HepG2 (cell line): Measurements from ENCODE around the gene CIAO2B. TPM values are rescaled to one million over a fixed set of nuclear protein-coding genes. Genes with fewer than 3 reads are reported as not detected.
A peak's percentile ranks its signal among the peaks of the same experiment; 100 is the strongest.

ENCODE experiments used
- CEBPG ChIP-seq: IDR thresholded peaks from 2 replicates; pipeline ENCODE4 v1.6.1; 2016
- GATAD2A ChIP-seq: IDR thresholded peaks from 2 replicates; pipeline ENCODE4 v1.6.1; 2016
- KDM3A ChIP-seq: IDR thresholded peaks from 2 replicates; pipeline ENCODE4 v1.6.1; 2018; ENCODE audit warnings: low read depth, missing compliant biosample characterization
- NCOA2 ChIP-seq: sonication (generic); formaldehyde crosslinking; IDR thresholded peaks from 2 replicates; pipeline ENCODE4 v1.8.0; 2022; ENCODE audit warnings: inconsistent platforms
- NR2F6 ChIP-seq, 2 experiments: IDR thresholded peaks; 2 replicates each; pipeline ENCODE4 v1.6.1; 2016; ENCODE audit warnings: antibody characterized with exemption in 1 of 2, mild to moderate bottlenecking in 1 of 2
- SMAD3 ChIP-seq: sonication (generic); formaldehyde crosslinking; IDR thresholded peaks from 2 replicates; pipeline ENCODE4 v1.4.0; 2020; ENCODE audit warnings: missing genetic modification reagents
- SP4 ChIP-seq: sonication (generic); formaldehyde crosslinking; IDR thresholded peaks from 2 replicates; pipeline ENCODE4 v1.8.1; 2023; ENCODE audit warnings: mild to moderate bottlenecking, missing genetic modification reagents
- ZKSCAN8 ChIP-seq: IDR thresholded peaks from 2 replicates; pipeline ENCODE4 v1.6.1; 2016; ENCODE audit warnings: borderline replicate concordance, missing genetic modification reagents, missing compliant biosample characterization
- ZNF124 ChIP-seq: sonication (generic); formaldehyde crosslinking; IDR thresholded peaks from 2 replicates; pipeline ENCODE4 v1.4.0; 2020; ENCODE audit warnings: missing genetic modification reagents
- ZNF891 ChIP-seq: sonication (generic); formaldehyde crosslinking; IDR thresholded peaks from 2 replicates; pipeline ENCODE4 v1.5.0; 2020; ENCODE audit warnings: mild to moderate bottlenecking, missing genetic modification reagents
- polyA plus RNA-seq, 8 experiments: library from polyadenylated mRNA; depleted of rRNA in 3 of 8; stranded (reverse) in 7 of 8; unstranded in 1 of 8; fragments of >200 nt; fragmentation: Illumina TruSeq in 4 of 8; extraction: Trizol in 4 of 8; gene quantifications; 2 replicates each; pipeline versions ENCODE4 v1.2.1 to v1.2.3, GENCODE V29; 2011 to 2016; ENCODE audit warnings: low read depth in 4 of 8, missing spikeins in 1 of 8, mixed read lengths in 1 of 8; ENCODE audit not compliant: insufficient read depth in 1 of 8
- total RNA-seq, 5 experiments: library from RNA; depleted of rRNA; stranded (reverse); fragments of >200 nt; fragmentation: Illumina TruSeq; extraction: Trizol; gene quantifications; 2 replicates each; pipeline ENCODE4 v1.2.3, GENCODE V29; 2016; ENCODE audit warnings: low read depth in 1 of 5
- TF ChIP-seq, protein P1 (sequence below): sonication (generic); formaldehyde crosslinking; IDR thresholded peaks from 2 replicates; pipeline ENCODE4 v1.5.0; 2020; ENCODE audit warnings: missing genetic modification reagents, mild to moderate bottlenecking, borderline replicate concordance
- TF ChIP-seq, protein P2 (sequence below): IDR thresholded peaks from 2 replicates; pipeline ENCODE4 v1.6.1; 2016; ENCODE audit warnings: mild to moderate bottlenecking
- TF ChIP-seq, protein P3 (sequence below), 2 experiments: sonication (generic) in 1 of 2; formaldehyde crosslinking in 1 of 2; IDR thresholded peaks; 2 replicates each; pipeline versions ENCODE4 v1.4.0 to v1.6.1; 2018 to 2020; ENCODE audit warnings: missing genetic modification reagents in 2 of 2, borderline replicate concordance in 1 of 2, low read depth in 1 of 2, mild to moderate bottlenecking in 1 of 2, missing biosample characterization in 1 of 2
- TF ChIP-seq, protein P4 (sequence below): sonication (generic); formaldehyde crosslinking; IDR thresholded peaks from 2 replicates; pipeline ENCODE4 v1.5.1; 2020; ENCODE audit warnings: mild to moderate bottlenecking, moderate library complexity, missing genetic modification reagents
- TF ChIP-seq, protein P5 (sequence below), 2 experiments: sonication (generic) in 1 of 2; formaldehyde crosslinking in 1 of 2; IDR thresholded peaks; 2 replicates each; pipeline versions ENCODE4 v1.6.1 to v1.9.0; 2014 to 2022; ENCODE audit warnings: antibody characterized with exemption in 1 of 2, borderline replicate concordance in 1 of 2, inconsistent platforms in 1 of 2, low read depth in 1 of 2, missing genetic modification reagents in 1 of 2

The CIAO2B gene
- total and polyA plus RNA-seq, 2 of the 13 experiments (the other 11 are each of a cell fraction or from before 2014, with no cell fraction given) = 157 to 293 TPM

DNA sequence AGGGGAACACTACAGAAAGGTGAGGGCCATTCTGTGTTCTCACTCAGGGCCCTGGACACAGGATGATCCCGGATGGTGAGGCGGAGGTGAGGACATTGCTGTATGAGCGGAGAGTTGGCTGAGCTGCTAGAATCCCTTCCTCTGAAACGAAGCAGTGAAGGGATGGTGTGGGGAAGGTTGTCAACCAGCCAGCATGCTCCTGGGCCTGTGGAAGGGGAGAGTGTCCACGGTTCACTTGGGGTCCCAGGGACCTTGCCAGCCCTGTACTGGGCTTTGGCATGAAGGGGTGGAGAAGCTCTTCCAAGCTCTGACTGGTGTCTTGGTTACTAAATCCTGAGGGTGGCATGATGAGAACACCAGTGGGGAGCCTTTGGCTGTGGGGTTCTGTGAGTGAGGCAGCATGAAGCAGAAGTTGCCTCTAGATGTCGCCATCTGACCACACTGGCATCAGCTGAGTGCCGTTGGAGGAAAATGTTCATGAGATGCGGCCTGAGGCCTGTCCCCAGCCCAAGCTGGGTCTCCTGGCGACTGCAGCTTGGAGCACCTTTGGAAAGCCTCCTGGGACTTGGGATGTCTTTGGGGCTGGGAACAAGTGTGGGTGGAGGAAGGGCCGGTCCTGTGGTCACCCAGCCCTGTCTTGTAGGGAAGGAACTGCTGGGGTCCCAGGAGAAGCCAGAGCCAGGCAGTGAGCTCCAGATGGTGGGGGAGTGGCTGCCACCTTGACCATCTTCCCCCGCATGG, 39.1 kb downstream of the CIAO2B start (continued):
- TF ChIP-seq SMAD3 (CRISPR knock-in tag) = peak; percentile 78; the same call in 1 of the 2 replicates
- TF ChIP-seq, protein P1, sequence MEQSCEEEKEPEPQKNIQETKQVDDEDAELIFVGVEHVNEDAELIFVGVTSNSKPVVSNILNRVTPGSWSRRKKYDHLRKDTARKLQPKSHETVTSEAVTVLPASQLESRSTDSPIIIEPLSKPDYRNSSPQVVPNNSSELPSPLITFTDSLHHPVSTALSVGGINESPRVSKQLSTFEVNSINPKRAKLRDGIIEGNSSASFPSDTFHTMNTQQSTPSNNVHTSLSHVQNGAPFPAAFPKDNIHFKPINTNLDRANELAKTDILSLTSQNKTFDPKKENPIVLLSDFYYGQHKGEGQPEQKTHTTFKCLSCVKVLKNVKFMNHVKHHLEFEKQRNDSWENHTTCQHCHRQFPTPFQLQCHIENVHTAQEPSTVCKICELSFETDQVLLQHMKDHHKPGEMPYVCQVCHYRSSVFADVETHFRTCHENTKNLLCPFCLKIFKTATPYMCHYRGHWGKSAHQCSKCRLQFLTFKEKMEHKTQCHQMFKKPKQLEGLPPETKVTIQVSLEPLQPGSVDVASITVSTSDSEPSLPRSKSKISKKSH = peak; percentile 55; the same call in 1 of the 2 replicates
- peak; percentile 52 for TF ChIP-seq GATAD2A (CRISPR knock-in tag)
- TF ChIP-seq ZKSCAN8 (CRISPR knock-in tag) = peak; percentile 74; the same call in 1 of the 2 replicates
- TF ChIP-seq, protein P2, sequence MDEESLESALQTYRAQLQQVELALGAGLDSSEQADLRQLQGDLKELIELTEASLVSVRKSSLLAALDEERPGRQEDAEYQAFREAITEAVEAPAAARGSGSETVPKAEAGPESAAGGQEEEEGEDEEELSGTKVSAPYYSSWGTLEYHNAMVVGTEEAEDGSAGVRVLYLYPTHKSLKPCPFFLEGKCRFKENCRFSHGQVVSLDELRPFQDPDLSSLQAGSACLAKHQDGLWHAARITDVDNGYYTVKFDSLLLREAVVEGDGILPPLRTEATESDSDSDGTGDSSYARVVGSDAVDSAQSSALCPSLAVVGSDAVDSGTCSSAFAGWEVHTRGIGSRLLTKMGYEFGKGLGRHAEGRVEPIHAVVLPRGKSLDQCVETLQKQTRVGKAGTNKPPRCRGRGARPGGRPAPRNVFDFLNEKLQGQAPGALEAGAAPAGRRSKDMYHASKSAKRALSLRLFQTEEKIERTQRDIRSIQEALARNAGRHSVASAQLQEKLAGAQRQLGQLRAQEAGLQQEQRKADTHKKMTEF (CRISPR knock-in tag) = peak; percentile 66
- TF ChIP-seq, protein P3, sequence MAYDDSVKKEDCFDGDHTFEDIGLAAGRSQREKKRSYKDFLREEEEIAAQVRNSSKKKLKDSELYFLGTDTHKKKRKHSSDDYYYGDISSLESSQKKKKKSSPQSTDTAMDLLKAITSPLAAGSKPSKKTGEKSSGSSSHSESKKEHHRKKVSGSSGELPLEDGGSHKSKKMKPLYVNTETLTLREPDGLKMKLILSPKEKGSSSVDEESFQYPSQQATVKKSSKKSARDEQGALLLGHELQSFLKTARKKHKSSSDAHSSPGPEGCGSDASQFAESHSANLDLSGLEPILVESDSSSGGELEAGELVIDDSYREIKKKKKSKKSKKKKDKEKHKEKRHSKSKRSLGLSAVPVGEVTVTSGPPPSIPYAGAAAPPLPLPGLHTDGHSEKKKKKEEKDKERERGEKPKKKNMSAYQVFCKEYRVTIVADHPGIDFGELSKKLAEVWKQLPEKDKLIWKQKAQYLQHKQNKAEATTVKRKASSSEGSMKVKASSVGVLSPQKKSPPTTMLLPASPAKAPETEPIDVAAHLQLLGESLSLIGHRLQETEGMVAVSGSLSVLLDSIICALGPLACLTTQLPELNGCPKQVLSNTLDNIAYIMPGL (CRISPR knock-in tag; IDR thresholded peaks at IDR 0.05; ENCODE audit: borderline replicate concordance in 1 of 2, low read depth in 1 of 2) = peak; percentile 47 to 78; a peak in 2 of 4 replicates
- TF ChIP-seq, protein P4, sequence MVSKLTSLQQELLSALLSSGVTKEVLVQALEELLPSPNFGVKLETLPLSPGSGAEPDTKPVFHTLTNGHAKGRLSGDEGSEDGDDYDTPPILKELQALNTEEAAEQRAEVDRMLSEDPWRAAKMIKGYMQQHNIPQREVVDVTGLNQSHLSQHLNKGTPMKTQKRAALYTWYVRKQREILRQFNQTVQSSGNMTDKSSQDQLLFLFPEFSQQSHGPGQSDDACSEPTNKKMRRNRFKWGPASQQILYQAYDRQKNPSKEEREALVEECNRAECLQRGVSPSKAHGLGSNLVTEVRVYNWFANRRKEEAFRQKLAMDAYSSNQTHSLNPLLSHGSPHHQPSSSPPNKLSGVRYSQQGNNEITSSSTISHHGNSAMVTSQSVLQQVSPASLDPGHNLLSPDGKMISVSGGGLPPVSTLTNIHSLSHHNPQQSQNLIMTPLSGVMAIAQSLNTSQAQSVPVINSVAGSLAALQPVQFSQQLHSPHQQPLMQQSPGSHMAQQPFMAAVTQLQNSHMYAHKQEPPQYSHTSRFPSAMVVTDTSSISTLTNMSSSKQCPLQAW (CRISPR knock-in tag) = peak; percentile 84
- TF ChIP-seq ZNF124 (CRISPR knock-in tag) = 0 out of 2 replicates have a peak, but pooled peaks have one; percentile 70
- TF ChIP-seq, protein P5, sequence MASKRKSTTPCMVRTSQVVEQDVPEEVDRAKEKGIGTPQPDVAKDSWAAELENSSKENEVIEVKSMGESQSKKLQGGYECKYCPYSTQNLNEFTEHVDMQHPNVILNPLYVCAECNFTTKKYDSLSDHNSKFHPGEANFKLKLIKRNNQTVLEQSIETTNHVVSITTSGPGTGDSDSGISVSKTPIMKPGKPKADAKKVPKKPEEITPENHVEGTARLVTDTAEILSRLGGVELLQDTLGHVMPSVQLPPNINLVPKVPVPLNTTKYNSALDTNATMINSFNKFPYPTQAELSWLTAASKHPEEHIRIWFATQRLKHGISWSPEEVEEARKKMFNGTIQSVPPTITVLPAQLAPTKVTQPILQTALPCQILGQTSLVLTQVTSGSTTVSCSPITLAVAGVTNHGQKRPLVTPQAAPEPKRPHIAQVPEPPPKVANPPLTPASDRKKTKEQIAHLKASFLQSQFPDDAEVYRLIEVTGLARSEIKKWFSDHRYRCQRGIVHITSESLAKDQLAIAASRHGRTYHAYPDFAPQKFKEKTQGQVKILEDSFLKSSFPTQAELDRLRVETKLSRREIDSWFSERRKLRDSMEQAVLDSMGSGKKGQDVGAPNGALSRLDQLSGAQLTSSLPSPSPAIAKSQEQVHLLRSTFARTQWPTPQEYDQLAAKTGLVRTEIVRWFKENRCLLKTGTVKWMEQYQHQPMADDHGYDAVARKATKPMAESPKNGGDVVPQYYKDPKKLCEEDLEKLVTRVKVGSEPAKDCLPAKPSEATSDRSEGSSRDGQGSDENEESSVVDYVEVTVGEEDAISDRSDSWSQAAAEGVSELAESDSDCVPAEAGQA (IDR thresholded peaks at IDR 0.05; ENCODE audit: low read depth) = no peak
- TF ChIP-seq, protein P5 (CRISPR knock-in tag; IDR thresholded peaks at IDR 0.05; ENCODE audit: borderline replicate concordance) = no peak
- TF ChIP-seq CEBPG = no peak
- no peak for TF ChIP-seq NR2F6 (IDR thresholded peaks at IDR 0.05)
- peak; percentile 45; the same call in 1 of the 2 replicates for TF ChIP-seq NR2F6 (CRISPR knock-in tag; IDR thresholded peaks at IDR 0.05)
- TF ChIP-seq NCOA2 (CRISPR knock-in tag) = 0 out of 2 replicates have a peak, but pooled peaks have one; percentile 34
- peak; percentile 86 for TF ChIP-seq KDM3A (CRISPR knock-in tag)
- peak; percentile 74; the same call in 1 of the 2 replicates for TF ChIP-seq ZNF891 (CRISPR knock-in tag)
- no peak; the same call in 1 of the 2 replicates for TF ChIP-seq SP4 (CRISPR knock-in tag)
